ENCODE data around the gene MRPL43.
"Not testable (repeated sequence)": the region's sequence is repeated elsewhere in the genome, so short reads cannot be mapped to it uniquely, and the experiment has no call there.

MRPL43 gene

DNA sequence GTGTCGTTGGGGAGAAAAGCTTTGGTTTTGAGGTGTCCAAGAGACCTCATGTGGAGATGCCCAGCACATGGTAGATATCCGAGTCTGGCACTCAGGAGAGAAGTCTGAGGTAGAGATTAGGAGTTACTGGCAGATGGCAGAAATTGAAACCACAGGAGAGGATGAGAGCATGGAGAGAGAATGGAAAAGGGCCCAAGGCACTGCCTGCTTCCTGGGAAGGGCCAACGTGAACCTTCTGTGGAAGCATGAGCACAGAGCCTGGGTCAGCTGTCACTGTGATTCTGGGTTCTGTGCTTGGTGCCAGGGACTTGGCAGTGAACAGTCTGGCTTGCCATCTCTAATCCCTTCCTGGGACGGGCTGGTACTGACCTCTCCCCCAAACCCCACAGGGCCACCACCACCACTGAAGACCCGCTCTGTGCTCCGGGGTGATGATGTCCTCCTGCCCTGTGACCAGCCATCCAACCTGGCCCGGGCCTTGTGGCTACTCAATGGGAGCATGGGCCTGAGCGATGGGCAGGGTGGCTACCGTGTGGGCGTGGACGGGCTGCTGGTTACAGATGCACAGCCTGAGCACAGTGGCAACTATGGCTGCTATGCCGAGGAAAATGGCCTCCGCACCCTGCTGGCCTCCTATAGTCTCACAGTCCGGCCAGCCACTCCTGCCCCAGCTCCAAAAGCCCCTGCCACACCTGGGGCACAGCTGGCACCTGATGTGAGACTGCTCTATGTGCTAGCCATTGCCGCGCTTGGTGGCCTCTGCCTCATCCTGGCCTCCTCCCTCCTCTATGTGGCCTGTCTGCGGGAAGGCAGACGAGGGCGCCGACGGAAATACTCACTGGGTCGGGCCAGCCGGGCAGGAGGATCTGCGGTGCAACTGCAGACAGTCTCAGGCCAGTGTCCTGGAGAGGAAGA lies 4.1 kb downstream of the MRPL43 start:
- DNase-seq (ENCODE audit: low spot score): no peak

- no peak for DNase-seq (ENCODE audit: low spot score)
Measured at GRCh38 chr10:100981178-100981772, 6.0 kb downstream of the MRPL43 start.

GRCh38 chr10:100980711-100981110 lies 6.6 kb downstream of the MRPL43 start:
- no peak for DNase-seq (ENCODE audit: low spot score)

DNA sequence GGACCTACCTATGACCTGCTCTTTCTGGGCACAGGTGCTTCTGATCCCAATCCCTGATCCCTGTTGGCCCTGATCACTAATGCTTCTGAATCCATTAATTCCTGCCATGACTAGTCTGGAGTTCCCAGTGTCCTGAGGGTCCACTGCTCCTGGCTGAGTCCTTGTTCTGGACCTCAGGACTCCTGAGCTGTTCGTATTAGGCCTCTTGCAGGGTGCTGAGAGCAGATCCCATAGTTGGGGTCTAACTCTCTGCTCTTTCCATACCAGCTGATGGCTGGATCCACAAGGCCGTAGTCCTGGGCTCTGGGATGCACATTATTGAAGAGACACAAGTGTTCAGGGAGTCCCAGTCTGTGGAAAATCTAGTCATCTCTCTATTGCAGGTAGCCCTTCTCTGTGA lies 7.0 kb downstream of the MRPL43 start:
- DNase-seq (ENCODE audit: low spot score): no peak

GRCh38 chr10:100979791-100980272 lies 7.5 kb downstream of the MRPL43 start:
- no peak for DNase-seq (ENCODE audit: low spot score)

DNA sequence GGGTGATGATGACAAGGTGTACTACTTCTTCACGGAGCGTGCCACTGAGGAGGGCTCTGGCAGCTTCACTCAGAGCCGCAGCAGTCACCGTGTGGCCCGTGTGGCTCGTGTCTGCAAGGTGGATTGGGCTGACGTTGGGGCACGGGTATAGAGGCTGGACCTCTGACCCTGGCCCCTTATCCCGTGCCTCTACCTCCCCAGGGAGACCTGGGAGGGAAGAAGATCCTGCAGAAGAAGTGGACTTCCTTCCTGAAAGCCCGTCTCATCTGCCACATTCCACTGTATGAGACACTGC lies 8.4 kb downstream of the MRPL43 start:
- no peak for DNase-seq (ENCODE audit: low spot score)

DNA sequence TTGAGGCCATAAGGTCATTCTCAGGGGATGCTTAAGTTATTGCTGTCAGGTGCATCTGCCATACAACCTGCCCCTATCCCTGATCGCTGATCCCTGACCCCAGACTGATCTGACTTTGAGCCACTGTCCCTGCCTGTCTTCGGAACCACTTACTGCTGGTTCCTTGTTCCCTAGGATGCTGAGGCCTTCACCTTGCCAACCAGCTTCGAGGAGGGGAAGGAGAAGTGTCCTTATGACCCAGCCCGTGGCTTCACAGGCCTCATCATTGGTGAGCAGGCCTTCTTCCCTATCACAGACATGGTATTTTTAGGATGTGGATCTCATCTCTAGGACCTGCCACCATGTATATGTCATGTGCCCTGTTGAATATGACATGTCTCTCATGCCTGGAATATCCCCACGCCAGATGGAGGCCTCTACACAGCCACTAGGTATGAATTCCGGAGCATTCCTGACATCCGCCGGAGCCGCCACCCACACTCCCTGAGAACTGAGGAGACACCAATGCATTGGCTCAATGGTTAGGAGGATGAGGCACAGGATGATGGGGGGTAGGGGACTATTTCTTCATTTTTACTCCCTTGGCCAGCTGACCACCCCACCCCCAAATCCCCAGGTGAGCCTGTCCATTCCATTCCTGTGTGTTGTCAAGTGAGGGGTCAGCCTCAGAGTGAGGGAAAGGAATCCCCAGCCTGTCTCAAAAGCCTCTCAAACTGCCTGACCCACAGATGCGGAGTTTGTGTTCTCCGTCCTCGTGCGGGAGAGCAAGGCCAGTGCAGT lies 9.0 kb downstream of the MRPL43 start:
- DNase-seq (ENCODE audit: low spot score): no peak

- DNase-seq (ENCODE audit: low spot score): no peak
Measured at GRCh38 chr10:100977436-100977835, 9.9 kb downstream of the MRPL43 start.

GRCh38 chr10:100976906-100977305 lies 10.4 kb downstream of the MRPL43 start:
- DNase-seq (ENCODE audit: low spot score): no peak

- DNase-seq (ENCODE audit: low spot score): not testable (repeated sequence)
Measured at GRCh38 chr10:100975397-100975796, 11.9 kb downstream of the MRPL43 start.

- DNase-seq (ENCODE audit: low spot score): no peak
Measured at GRCh38 chr10:100972904-100973535, 14.3 kb downstream of the MRPL43 start.

DNA sequence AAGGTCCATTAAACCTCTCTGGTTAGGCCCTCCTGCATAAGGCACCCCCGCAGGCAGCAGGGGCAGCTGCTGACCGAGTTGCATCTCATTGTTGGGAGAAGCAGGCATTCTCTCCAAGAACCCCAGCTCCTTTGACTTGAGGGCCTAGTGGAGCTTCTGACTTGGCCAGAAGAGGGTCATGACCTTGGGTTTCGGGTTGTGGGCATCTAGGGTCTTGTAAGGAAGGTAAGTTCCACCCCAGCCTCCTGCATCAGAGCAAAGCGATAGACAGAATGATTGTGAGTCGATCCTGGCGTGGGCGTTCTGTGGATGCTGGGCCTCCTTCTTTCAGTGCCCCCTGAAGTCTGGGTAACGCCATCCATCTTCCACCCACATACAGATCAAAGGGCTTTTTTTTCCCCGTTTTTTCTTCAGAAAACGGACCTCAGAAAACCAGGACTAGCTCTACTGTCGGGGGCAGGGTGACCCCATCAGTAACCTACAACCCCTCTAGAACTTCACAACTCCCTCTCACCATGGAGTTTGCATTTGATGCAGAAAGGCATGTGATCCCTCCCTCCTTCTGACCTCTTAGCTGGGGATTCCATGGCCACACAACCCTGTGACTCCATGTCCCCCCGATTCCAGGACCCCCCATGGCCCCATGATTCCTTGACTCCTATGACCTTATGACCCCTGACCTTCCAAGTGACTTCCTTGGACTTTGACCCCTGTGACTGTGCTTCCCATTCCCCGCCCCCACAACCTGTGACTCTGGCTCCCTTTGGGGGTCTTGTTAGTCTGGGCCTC lies 15.0 kb downstream of the MRPL43 start:
- no peak for DNase-seq (ENCODE audit: low spot score)

DNA sequence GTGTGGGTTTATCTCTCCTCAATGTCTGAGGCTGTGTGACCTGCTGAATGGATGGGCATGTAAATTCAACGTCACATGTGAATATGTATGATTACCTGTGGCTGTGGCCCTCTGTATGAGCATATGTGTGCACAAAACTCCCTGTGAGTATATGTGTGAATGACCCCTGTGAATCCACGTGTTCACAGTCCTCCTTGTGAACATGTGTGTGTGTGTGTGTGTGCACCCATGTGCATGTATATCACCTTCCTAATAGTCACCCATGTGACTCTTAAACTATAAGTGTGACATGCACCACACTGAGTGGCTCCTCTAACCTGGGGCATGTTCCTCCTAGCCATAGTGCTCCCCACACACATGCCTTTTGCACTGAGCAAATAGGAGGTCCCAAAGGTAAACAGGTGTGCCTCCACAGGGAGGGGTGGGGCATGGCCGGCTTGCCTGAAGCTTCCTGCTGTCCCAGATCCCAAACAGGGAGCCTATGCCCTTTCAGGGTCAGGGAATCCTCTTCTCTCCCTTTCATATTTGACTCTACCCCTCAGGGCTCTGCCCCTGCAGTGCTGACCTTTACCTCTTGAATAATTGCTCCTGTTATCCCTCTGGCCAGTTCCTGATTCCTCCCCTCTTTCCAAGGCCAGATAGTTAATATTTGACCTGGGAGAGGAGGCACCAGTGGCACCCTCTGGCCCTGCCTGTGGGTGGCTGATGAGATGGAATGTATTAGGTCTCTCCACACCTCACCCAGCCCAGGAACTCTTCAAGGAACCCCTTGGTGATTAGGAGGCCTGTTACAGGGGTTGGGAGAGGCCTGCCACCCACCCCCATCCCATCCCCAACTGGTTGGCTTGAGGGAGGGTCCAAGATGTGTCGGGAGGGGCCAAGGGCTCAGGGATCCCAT lies 16.1 kb downstream of the MRPL43 start:
- DNase-seq (ENCODE audit: low spot score): no peak

- peak; percentile 37 for DNase-seq (ENCODE audit: low spot score)
Measured at GRCh38 chr10:100970076-100970913, 17.0 kb downstream of the MRPL43 start.

DNA sequence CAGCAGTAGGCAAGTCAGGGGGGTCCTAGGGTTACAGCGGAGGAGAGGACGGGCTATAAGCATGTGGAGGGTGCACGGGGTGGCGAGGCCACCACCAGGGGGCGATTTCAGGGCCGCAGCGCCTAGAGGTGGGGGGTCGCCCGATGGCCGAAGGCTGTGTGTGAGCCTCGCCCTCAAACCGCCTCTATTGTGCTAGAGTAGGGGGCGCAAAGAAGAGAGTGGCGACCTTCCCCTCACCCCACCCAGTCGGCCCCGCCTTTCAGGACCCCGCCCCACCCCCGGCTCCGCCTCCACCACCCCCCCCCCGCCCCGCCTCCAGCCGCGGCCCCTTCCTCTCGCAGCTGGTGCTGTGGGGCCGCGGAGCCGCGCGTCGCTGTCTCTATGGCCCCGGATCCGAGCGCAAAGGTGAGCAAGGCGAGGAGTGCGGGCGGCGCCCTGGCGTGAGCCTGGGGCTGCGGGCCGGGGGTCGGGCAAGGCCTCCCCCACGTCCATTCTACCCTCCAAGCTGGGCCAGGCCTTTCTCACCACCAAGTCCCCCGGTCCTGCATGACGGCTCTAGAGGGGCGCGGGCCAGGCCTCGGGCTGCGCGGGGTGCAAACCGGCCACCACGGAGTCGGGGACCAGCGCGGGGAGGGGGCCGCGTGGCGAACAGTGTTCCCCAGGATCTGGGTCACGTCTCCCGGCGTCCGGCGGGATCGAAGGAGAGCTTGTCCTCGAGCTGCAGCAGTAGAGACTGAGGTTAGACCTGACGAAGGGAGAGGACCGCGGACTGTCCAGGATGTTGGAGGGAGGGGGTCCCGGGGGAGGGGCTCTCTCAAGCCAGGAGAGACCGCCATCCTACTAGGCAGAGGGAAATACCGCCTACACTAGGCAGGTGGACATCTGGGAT lies 17.9 kb downstream of the MRPL43 start, which contains the start of gene SEMA4G:
Gene SEMA4G (plus strand): TSS at position 318 of the 889 bp plus-strand sequence. CDS start 3,409 bp downstream, outside the sequence.
- peak; percentile 65 for DNase-seq (ENCODE audit: low spot score)

DNA sequence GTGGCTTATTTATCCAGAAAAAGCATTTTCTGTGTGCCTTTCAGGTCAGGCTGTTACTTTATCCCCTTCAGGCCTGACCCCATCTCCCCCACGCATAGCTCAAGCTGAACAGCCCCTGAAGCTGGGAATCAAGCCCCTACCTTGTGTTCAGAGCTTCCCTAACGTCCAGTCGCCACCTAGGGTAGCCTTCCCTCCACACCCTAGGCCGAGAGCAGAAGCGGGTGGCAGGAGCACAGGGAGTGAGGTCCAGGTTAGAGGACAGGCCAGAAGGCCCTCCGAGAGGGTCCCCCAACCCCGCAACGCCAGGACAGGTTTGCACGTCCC lies 18.5 kb downstream of the MRPL43 start:
- no peak for DNase-seq (ENCODE audit: low spot score)

DNA sequence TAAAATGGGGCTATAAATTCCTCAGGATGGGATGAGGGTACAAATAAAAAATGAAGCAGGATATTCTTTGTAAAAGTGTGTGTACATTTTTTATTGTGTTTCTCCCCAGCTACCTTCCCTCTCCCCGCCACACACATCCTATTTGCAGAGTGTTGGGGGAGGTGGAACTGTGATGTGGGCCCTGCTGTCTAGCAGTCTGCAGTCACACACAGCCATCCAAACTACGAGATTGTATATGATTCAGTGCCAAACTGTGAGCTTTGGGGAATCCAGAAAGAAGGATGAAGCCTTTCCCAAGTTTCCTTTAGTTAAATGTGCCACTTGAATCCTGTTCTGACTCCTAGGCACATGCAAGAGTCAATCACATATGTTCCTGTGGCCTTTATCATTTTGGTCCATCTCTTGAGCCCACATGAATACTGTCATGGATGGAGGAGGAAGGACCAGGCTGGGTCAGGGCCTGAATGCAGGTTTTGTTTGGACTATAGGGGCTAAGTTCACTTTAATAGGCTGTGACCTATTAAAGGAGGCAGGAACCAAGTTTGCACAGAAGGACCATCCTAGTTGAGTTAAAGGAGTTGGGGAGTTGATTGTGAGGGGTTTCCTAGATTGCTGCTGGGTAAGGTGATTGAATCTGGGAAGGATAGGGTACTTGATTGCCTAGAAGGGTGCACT lies 19.1 kb downstream of the MRPL43 start:
- DNase-seq (ENCODE audit: low spot score): no peak

DNA sequence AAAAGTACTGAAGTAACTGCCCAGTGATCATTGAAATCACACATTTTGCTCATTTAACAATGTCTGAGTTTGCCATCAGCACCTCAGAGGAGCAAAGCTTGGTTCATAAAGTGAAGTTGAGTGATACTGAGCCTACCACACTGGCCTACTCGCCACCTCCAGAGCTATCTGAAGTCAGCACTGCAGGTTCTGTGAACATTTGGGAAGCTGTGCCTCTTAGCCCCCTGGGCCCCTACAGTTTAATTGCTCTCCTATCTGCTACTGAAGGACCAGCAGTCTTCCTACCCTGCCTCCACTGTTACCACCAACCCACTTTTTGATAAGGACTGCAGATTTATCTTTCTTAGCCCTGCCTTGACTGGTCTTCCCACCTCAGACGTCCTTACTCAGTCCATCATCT lies 20.0 kb downstream of the MRPL43 start:
- no peak for DNase-seq (ENCODE audit: low spot score)
